Activated CD8-positive, alpha-beta T cell treated with anti-CD3 and anti-CD28 coated beads, Interleukin-2, amount 10 ng/mL, durations not matched to agents 7 days and 5 days (primary cell): Measurements from ENCODE around the gene ZNF346. TPM values are rescaled to one million over a fixed set of nuclear protein-coding genes. Genes with fewer than 3 reads are reported as not detected.

Experiments
- ATAC-seq: fragments of 150-1000 bp; cut with Tn5 transposase; one replicate; pipeline ENCODE4 v1.10.0; 2021; ENCODE audit warnings: moderate library complexity
- CTCF ChIA-PET: fragments of 350-600 bp; sonication (Branson Sonifier 250); formaldehyde crosslinking; loops from one replicate; lab custom pipeline; 2021; ENCODE audit warnings: antibody characterized with exemption; lab: Charles Lee
- POLR2A ChIA-PET: fragments of 350-600 bp; sonication (Branson Sonifier 250); formaldehyde crosslinking; loops from one replicate; lab custom pipeline; 2021; ENCODE audit warnings: antibody characterized with exemption; lab: Charles Lee
- DNase-seq: peaks from one replicate; pipeline ENCODE4 v3.0.0-alpha.2; 2020
- H3K27ac Mint-ChIP-seq: one replicate; pipeline ENCODE4 v1.8.0; 2021; ENCODE audit warnings: mild to moderate bottlenecking, mixed read lengths
- H3K27me3 Mint-ChIP-seq: one replicate; pipeline ENCODE4 v1.8.0; 2021; ENCODE audit warnings: low read depth, mixed read lengths
- H3K36me3 Mint-ChIP-seq: one replicate; pipeline ENCODE4 v1.8.0; 2021; ENCODE audit warnings: low read depth, mixed read lengths
- H3K4me1 Mint-ChIP-seq: one replicate; pipeline ENCODE4 v1.8.0; 2021; ENCODE audit warnings: low read depth, mixed read lengths
- H3K4me3 Mint-ChIP-seq: one replicate; pipeline ENCODE4 v1.8.0; 2021; ENCODE audit warnings: mild to moderate bottlenecking, mixed read lengths
- H3K9me3 Mint-ChIP-seq: one replicate; pipeline ENCODE4 v1.8.0; 2022; ENCODE audit warnings: mixed read lengths; ENCODE audit not compliant: insufficient read depth
- total RNA-seq, 2 experiments: library from RNA; stranded (reverse); gene quantifications; one replicate each; pipeline ENCODE4 v1.2.3, GENCODE V29; 2021

ZNF346 gene
- total RNA-seq, 2 experiments from 2014 or later, result 25.1 to 29.8 TPM

DNA sequence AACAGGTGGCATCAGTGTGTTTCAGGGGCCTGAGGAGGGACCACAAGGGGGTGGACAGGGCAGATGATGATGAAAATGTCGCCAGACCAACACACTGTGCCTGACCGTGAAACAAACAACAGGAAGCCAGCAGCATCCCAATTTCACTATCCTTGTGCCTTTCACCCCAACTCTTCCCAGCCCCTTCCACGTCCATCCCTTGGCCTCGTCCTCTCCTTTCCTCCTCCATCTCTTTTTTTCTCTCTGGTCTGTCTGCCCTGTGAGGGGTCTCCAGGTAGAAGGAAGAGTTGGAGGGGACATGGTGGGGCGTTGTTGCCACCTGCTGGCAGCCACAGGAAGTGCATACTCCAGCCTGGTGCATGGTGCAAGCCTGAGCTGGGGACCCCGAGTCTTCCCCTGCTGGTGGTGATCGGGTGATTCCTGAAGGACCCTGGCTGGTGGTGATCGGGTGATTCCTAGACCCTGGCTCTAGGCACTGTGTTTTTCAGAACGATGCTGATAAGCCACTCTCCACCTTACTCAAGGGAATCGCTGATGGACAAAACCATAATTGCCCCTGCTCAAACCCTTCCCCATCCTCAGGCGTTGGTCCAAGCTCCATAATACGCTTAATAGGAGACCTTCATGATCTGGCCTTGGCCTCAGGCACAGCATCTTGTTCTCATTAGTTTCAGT lies 89.4 kb downstream of the ZNF346 start:
- Mint-ChIP-seq H3K36me3 (peaks cover 3% of the 10 kb centered on the region), H3K4me3 (no peak overlapping the region), H3K9me3 (no peaks in the 10 kb centered on the region)

DNA sequence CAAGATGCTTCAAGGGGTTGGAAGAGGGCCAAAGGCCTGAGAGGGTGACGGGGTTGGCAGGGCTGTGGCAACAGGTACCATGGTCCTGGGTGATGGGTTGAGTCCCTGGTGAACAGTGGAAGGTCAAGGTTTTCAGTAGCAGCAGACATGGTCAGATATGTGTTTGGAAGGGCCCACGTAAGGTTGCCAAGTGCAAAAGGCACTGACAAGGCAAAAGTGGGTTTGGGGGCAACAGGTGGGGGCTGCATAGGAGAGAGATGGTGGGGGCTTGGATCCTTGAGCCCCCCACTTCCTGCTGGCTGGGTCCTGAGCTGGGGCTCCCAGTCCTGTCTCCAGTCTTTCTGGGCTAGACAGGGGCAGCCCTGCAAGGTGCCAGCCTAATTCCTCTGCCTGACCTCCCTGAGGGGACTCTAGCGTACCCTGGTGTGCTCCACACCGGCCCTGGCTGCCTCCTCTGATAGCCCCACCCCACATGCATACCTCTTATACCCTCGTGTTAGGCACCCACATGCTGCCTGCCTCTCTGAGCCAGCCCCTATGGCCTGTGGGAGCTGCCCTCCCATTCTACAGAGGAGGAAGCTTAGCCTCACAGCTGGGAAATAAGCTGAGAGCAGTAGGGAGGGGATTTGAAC lies 90.2 kb downstream of the ZNF346 start:
- ChIA-PET CTCF (interaction anchor here (0.7 to 5.8 kb wide), 52 partner anchors 8 to 459 kb away, joined by 3 to 80 read pairs (median 5); partner anchors contain the start of genes FGFR4, NSD1 and RGS14), POLR2A (interaction anchor here (0.7 to 1.2 kb wide), 2 partner anchors 23 to 453 kb away, joined by 3 to 4 read pairs; no protein-coding TSS in a partner anchor)
- DNase-seq, result no peak
- no peaks in the 10 kb centered on the region for H3K9me3 Mint-ChIP-seq
- no peak overlapping the region for H3K27ac Mint-ChIP-seq
- peaks cover 3% of the 10 kb centered on the region for H3K36me3 Mint-ChIP-seq
- no peak for ATAC-seq
- H3K27me3 Mint-ChIP-seq, result no peaks in the 10 kb centered on the region
- peaks cover 27% of the 10 kb centered on the region for H3K4me1 Mint-ChIP-seq
- H3K4me3 Mint-ChIP-seq, result no peak overlapping the region

More for the DNA sequence above, 89.4 kb downstream of the ZNF346 start:
- ChIA-PET CTCF (interaction anchor here (0.6 to 5.8 kb wide), 33 partner anchors 10 to 458 kb away, joined by 3 to 80 read pairs (median 4); partner anchors contain the start of genes FGFR4 and NSD1), POLR2A (interaction anchor here (0.7 kb wide), 1 partner anchor 24 kb away, joined by 3 read pairs; no protein-coding TSS in a partner anchor)
- ATAC-seq (peak; percentile 55), DNase-seq (peak; percentile 72)
- Mint-ChIP-seq H3K4me1 (peaks cover 20% of the 10 kb centered on the region), H3K27me3 (no peaks in the 10 kb centered on the region), H3K27ac (no peak overlapping the region)

DNA sequence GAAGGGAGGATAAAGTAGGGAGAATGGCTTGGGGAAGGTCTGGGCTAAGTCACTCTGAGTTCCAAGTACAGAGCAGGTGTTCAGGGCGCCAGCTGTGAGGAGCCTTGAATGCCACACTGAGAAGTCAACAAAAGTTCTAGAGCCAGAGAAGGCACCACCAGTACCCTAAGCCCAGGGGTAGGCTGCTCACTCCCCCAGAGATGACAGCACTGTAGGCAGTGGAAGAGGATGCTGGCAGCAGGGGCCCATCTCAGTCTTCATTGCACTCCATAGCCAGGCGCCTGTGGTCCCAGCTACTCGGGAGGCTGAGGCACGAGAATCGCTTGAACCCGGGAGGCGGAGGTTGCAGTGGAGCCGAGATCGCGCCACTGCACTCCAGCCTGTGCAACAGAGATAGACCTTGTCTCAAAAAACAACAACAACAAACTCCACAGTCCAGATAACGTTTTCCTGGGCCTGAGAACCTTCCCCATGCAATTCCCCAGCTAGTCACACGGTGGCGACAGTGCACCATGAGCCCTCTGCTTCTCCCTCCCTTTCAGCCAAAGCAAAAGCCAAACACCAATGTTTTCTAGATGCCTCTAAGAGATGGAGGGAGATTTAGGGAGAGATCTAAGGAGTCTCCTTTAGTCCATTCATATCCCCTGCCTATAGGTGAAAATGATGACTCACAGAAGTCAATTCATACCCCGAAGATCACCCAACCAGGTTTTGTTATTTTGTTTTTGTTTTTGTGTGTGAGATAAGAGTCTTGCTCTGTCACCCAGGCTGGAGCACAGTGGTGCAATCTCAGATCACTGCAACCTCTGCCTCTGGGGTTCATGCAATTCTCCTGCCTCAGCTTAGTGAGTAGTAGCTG lies 91.3 kb downstream of the ZNF346 start:
- Mint-ChIP-seq H3K36me3 (peaks cover 3% of the 10 kb centered on the region), H3K4me3 (no peak overlapping the region), H3K4me1 (peaks cover 27% of the 10 kb centered on the region), H3K27me3 (no peaks in the 10 kb centered on the region), H3K27ac (peak overlapping the region; percentile 45), H3K9me3 (no peaks in the 10 kb centered on the region)
- DNase-seq, result peak; percentile 87
- peak; percentile 67 for ATAC-seq
- CTCF ChIA-PET, result interaction anchor here (0.6 to 5.8 kb wide), 52 partner anchors 8 to 453 kb away, joined by 3 to 80 read pairs (median 5); partner anchors contain the start of genes FGFR4, NSD1 and RGS14
- POLR2A ChIA-PET, result interaction anchor here (0.7 to 1.8 kb wide), 4 partner anchors 20 to 454 kb away, joined by 3 to 5 read pairs (median 4); partner anchors contain the start of genes MXD3 and NSD1

DNA sequence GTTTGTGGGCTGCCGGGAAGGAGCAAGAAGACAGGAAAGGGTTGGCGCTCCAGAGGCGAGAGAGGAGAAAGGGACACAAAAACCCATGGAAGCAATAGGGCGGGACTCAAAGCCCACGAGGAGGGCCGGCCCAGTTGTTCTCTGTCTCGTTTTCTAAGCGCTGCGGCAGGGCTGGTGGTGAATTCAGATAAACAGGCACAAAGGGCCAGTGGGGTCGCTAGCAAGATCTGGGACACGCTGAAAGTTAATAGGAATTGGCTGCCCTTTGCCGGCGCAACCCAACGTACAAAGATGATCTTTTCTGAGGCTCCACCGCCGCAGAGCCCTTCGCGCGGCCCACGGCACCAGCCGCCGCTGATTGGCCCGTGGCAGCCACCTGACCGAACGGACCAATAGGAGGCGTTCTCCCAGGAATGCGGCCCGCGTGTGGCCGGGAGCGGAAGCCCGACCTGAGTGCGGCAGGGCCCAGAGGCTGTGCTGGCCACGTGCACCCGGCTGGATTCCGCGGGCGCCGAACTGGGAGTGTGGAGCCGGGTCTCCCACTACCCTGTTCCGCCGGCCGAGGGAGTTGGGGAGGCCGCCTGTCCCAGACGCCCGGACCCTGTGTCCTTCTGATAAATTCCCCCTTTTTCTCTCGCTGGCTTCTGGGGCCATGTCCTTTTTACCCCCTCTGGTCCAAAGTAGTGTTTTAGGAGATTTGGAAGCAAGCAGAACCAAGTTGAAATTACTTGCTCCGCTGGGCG lies 94.3 kb downstream of the ZNF346 start:
- ChIA-PET POLR2A (no interaction called here), CTCF (interaction anchor here (1.7 kb wide), 1 partner anchor 457 kb away, joined by 5 read pairs; no protein-coding TSS in a partner anchor)
- Mint-ChIP-seq H3K36me3 (peaks cover 3% of the 10 kb centered on the region), H3K4me1 (peaks cover 27% of the 10 kb centered on the region), H3K27ac (peak overlapping the region; percentile 79), H3K27me3 (no peaks in the 10 kb centered on the region), H3K9me3 (no peaks in the 10 kb centered on the region), H3K4me3 (peak overlapping the region; percentile 12)
- ATAC-seq (peak; percentile 93), DNase-seq (peak; percentile 87)

DNA sequence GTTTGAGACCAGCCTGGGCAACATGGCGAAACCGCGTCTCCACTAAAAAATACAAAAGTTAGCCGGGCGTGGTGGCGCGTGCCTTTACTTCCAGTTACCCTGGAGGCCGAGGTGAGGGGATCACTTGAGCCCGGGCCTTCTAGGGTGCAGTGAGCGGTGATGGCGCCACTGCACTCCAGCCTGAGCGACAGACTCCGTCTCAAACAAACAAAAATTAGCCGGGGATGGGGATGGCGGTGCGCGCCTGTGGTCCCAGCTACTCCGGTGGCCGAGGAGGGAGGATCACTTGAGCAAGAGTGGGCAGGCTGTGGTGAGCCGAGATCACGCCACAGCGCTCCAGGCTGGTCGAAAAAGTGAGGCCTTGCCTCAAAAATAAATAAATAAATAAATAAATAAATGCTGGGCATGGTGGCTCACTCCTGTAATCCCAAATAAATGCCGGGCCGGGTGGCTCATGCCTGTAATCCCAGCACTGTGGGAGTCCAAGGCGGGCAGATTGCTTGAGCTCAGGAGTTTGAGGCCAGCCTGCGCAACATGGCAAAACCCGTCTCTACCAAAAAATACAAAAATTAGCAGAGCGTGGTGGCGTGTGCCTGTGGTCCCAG lies 95.0 kb downstream of the ZNF346 start:
- Mint-ChIP-seq H3K4me3 (no peak overlapping the region), H3K27me3 (no peaks in the 10 kb centered on the region), H3K27ac (no peak overlapping the region), H3K36me3 (peaks cover 3% of the 10 kb centered on the region), H3K9me3 (no peaks in the 10 kb centered on the region), H3K4me1 (peaks cover 27% of the 10 kb centered on the region)
- no peak for DNase-seq
- ChIA-PET CTCF (interaction anchor here (1.6 to 1.7 kb wide), 2 partner anchors 11 to 458 kb away, joined by 5 to 6 read pairs; no protein-coding TSS in a partner anchor), POLR2A (no interaction called here)
- no peak for ATAC-seq

DNA sequence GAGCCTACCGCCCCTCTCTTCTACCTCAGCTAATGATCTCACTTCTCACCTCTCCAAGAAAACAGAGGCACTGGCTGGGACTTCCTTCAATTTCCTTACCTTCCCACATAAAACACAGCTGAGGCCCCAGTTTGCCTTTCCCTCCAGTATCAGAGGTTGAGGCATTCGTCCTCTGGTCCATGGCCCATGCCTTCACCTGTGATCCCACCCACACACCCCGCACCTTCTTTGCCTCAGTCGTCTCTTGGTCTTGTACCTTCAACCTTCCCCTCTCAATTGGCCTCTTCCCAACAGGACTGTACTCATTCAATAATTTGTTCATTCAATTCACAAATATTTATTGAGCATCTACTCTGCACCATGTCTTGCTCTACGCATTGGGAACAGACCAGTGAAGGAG lies 100.1 kb downstream of the ZNF346 start:
- CTCF ChIA-PET, result interaction anchor here (0.8 to 2.0 kb wide), 2 partner anchors 9 to 10 kb away, joined by 3 to 5 read pairs; no protein-coding TSS in a partner anchor
- H3K4me3 Mint-ChIP-seq, result no peak overlapping the region
- no peak overlapping the region for H3K27ac Mint-ChIP-seq
- ATAC-seq (no peak), DNase-seq (no peak)
- H3K9me3 Mint-ChIP-seq, result no peaks in the 10 kb centered on the region
- no peaks in the 10 kb centered on the region for H3K36me3 Mint-ChIP-seq
- peaks cover 3% of the 10 kb centered on the region for H3K27me3 Mint-ChIP-seq
- POLR2A ChIA-PET, result no interaction called here
- H3K4me1 Mint-ChIP-seq, result peaks cover 6% of the 10 kb centered on the region

DNA sequence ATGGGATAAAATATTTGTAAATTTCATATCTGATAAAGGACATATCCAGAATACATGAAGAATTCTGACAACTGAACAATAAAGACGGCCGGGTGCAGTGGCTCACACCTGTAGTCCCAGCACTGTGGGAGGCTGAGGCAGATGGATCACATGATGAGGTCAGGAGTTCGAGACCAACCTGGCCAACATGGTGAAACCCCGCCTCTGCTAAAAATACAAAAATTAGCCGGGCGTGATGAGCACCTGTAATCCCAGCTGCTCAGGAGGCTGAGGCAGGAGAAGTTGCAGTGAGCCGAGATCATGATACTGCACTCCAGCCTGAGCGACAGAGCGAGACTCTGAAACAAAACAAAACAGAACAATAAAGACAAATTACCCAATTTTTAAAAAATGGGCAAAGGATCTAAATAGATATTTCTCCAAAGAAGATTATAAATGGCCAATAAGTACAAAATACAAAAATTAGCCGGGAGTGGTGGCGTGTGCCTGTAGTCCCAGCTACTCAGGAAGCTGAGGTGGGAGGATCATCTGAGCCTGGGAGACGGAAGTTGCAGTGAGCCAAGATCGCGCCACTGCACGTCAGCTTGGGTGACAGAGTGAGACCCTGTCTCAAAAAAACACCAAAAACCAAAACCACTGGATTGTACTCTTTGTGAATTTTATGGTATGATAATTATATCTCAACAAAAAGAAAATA lies 101.4 kb downstream of the ZNF346 start:
- no peaks in the 10 kb centered on the region for H3K9me3 Mint-ChIP-seq
- DNase-seq (no peak), ATAC-seq (no peak)
- no peak overlapping the region for H3K27ac Mint-ChIP-seq
- ChIA-PET CTCF (interaction anchor here (1.0 to 1.3 kb wide), 4 partner anchors 10 to 185 kb away, joined by 3 to 9 read pairs (median 4); no protein-coding TSS in a partner anchor), POLR2A (interaction anchor here (0.8 kb wide), 1 partner anchor 172 kb away, joined by 3 read pairs; no protein-coding TSS in a partner anchor)
- peaks cover 3% of the 10 kb centered on the region for H3K27me3 Mint-ChIP-seq
- H3K36me3 Mint-ChIP-seq, result no peaks in the 10 kb centered on the region
- peaks cover 16% of the 10 kb centered on the region for H3K4me1 Mint-ChIP-seq
- H3K4me3 Mint-ChIP-seq, result no peak overlapping the region

DNA sequence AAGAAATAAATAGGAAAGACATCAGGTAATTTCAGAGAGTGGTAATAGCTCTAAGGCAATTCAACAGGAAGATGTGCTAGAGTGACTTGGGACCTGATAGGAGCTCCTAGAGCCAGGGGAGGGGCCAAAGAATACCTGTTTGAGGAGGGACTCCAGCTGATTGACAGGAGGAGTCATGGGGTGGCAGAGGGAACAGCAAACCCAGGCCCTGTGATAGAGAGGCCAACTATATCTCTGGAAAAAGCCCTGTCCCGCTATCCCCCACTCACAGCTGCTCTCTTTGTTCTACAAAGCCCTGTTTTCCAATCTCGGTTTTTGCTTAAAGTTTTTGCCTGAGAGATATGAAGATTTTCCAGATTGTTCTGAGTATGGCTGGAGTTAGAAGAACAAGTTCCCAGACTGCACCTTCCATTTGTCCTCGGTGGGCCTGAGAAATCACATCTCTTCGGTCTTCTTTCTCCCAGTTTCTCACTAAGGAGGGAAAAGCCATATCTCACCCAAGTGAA lies 102.0 kb downstream of the ZNF346 start:
- DNase-seq (no peak), ATAC-seq (no peak)
- Mint-ChIP-seq H3K36me3 (no peaks in the 10 kb centered on the region), H3K4me1 (peaks cover 22% of the 10 kb centered on the region), H3K4me3 (no peak overlapping the region), H3K27me3 (peaks cover 3% of the 10 kb centered on the region), H3K9me3 (no peaks in the 10 kb centered on the region), H3K27ac (no peak overlapping the region)
- POLR2A ChIA-PET, result interaction anchor here (0.8 kb wide), 1 partner anchor 172 kb away, joined by 3 read pairs; no protein-coding TSS in a partner anchor
- CTCF ChIA-PET, result interaction anchor here (1.0 to 1.3 kb wide), 4 partner anchors 10 to 185 kb away, joined by 3 to 9 read pairs (median 4); no protein-coding TSS in a partner anchor

DNA sequence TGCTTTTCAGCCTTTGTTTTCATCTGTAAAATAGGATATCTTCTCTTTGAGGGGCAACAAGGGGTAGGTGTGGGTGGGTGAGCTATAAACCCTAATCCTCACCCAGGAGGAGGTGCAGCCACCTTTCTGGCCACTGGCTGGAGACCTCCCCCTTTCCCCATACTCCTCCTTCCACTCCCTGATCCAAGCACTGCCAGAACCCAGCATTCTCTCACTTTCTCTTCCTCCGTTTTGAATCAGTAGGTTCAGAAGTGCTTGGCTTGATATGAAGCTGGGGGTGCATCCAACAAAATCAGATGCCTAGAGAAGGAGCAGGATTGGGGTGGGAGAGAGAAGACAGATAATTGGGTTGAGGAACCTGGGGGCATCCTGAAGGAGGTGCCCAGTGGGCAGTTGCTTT lies 104.3 kb downstream of the ZNF346 start:
- ChIA-PET POLR2A (no interaction called here), CTCF (interaction anchor here (2.4 to 2.5 kb wide), 2 partner anchors 13 to 15 kb away, joined by 8 to 16 read pairs; no protein-coding TSS in a partner anchor)
- H3K9me3 Mint-ChIP-seq, result no peaks in the 10 kb centered on the region

More for the DNA sequence above, 104.3 kb downstream of the ZNF346 start:
- peaks cover 3% of the 10 kb centered on the region for H3K27me3 Mint-ChIP-seq
- H3K4me1 Mint-ChIP-seq, result peaks cover 32% of the 10 kb centered on the region
- no peak for DNase-seq
- H3K27ac Mint-ChIP-seq, result no peak overlapping the region
- no peak overlapping the region for H3K4me3 Mint-ChIP-seq
- H3K36me3 Mint-ChIP-seq, result no peaks in the 10 kb centered on the region
- ATAC-seq, result no peak
